HG02571 (cell line): Measurements from ENCODE around the gene ZNF672.

Experiments
- ATAC-seq: cut with Tn5 transposase; IDR thresholded peaks from one replicate; pipeline ENCODE4 v1.9.1; 2021; ENCODE audit warnings: mild to moderate bottlenecking, moderate library complexity; ENCODE audit not compliant: unreplicated experiment

ZNF672 gene

DNA sequence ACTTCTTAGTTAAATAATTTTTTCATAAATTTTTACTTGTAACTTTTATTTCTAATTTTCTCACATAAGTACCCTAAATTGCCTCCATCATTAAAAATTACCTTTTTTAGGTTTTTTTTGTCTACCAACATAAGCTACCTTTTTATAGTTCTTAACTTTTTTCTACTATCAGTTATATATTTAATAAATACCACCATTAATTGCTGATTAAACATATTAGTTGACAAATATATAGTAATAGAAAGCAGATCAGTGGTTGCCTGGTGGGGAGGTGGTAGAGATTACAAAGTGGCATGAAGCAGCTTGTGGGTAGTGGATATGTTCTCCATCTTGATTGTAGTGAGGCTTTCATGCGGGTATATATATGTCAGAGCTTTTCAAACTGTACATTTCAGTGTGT is 6.2 kb upstream of the ZNF672 start:
- ATAC-seq = no peak

- no peak for ATAC-seq
Observed at GRCh38 chr1:248834343-248834940, 3.6 kb upstream of the ZNF672 start.

- ATAC-seq = no peak
Observed at GRCh38 chr1:248837045-248837780, 811 bp upstream of the ZNF672 start.

GRCh38 chr1:248838357-248839167 is 538 bp downstream of the ZNF672 start:
- peak; percentile 65 for ATAC-seq

- ATAC-seq = no peak
Observed at GRCh38 chr1:248839168-248839555, 1.1 kb downstream of the ZNF672 start.

- no peak for ATAC-seq
Observed at GRCh38 chr1:248840946-248841345, 2.9 kb downstream of the ZNF672 start.

DNA sequence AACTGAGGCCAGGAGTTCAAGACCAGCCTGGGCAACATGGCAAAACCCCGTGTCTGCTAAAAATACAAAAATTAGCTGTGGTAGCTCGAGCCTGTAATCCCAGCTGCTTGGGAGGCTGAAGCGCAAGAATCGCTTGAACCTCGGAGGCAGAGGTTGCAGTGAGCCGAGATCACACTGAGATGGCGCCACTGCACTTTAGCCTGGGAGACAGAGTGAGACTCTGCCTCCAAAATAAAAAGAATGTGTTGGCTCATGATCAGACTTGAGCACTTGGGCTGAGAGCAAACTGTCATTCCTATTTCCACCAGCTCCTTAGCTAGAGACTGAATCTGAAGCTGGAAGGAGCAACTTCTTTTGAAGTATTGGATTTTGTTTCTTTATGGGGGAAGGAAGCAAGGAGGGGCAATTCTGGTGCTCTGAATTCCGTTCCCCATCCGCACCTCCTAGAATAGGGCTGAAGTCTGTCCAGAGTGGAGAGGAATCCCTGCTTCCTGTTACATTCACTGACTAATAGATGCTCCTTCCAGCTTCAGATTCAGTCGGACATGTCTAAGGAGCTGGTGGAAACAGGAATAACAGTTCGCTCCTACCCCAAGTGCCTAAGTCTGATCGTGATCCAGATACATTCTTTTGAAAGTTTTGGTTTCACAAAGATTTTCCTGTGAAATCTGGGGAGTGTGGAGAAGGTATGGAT is 3.8 kb downstream of the ZNF672 start:
- ATAC-seq = no peak

DNA sequence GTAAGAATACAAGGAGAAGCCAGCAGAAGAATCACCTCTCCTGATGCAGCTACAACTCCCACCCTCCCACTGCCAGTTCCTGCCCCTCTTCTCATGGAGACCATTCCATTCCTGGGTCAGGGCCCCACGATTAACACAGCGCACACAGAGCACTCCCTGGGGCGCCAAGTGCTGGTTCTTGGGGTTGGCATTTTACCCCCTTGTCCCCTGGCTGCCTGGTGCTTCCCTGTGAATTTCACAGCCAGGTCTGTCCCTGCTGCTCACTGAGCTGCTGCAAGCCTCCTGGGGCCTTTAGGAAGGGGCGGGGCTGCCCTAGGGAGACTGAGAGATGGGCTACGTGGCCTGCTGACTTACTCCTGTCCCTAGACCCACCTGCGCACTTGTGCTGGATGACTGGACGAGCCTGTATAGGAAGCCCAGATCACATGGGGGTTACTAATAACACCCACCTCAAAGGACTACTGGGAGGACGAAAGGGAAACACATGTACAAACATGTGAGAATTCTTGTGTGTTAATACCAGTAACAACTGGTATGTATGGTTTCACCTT is 4.8 kb downstream of the ZNF672 start:
- no peak for ATAC-seq

- no peak for ATAC-seq
Observed at GRCh38 chr1:248843687-248844086, 5.7 kb downstream of the ZNF672 start.

DNA sequence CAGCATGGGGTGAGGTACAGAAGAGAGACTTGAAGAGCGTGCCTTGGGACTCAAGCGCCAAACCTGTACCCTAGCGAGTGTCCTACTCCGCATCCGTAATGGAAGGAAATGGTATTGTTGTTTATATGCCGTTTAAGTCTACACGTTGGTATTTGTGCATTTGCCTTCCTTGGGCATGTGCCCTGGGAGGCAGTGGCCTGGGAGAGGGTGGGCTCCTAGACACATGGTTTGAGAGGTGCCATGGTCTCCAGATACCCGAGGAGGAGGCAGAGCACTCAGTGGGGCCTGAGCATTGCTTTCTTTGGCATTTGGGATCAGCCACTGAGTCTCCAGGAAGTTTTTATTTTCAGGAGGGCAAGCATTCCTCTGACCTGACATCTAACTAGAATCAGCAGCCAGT is 6.5 kb downstream of the ZNF672 start:
- ATAC-seq = no peak

DNA sequence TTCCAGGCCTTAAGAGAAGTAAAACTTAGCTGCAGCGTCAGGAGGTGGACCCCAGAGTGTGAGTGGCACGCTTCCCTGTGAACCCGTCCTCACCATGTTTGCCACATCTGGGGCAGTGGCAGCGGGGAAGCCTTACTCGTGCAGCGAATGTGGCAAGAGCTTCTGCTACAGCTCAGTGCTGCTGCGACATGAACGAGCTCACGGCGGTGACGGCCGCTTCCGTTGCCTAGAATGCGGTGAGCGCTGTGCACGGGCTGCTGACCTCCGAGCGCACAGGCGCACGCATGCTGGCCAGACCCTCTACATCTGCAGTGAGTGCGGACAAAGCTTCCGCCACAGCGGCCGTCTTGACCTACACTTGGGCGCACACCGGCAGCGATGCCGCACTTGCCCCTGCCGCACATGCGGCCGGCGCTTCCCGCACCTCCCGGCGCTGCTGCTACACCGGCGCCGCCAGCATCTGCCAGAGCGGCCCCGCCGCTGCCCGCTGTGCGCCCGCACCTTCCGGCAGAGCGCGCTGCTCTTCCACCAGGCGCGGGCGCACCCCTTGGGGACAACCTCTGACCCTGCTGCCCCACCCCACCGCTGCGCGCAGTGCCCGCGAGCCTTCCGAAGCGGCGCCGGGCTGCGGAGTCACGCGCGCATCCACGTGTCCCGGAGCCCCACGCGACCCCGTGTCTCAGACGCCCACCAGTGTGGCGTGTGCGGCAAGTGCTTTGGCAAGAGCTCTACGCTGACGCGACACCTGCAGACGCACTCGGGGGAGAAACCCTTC is 9.3 kb downstream of the ZNF672 start:
- ATAC-seq = no peak

DNA sequence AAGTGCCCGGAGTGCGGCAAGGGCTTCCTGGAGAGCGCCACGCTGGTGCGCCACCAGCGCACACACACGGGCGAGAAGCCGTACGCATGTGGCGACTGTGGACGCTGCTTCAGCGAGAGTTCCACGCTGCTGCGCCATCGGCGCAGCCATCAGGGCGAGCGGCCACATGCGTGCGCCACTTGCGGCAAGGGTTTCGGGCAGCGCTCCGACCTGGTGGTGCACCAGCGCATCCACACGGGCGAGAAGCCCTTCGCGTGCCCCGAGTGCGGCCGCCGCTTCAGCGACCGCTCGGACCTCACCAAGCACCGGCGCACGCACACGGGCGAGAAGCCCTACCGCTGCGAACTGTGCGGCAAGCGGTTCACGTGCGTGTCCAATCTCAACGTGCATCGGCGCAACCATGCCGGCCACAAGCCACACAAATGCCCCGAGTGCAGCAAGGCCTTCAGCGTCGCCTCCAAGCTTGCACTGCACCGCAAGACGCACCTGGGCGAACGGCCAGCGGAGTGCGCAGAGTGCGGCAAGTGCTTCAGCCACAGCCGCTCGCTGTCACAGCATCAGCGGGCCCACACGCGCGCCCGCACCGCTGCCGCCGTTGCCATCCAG is 10.0 kb downstream of the ZNF672 start:
- ATAC-seq = no peak

GRCh38 chr1:248848602-248849001 is 10.6 kb downstream of the ZNF672 start:
- ATAC-seq = no peak

GRCh38 chr1:248849152-248849551 is 11.1 kb downstream of the ZNF672 start:
- ATAC-seq = no peak

GRCh38 chr1:248849637-248850036 is 11.6 kb downstream of the ZNF672 start:
- no peak for ATAC-seq

DNA sequence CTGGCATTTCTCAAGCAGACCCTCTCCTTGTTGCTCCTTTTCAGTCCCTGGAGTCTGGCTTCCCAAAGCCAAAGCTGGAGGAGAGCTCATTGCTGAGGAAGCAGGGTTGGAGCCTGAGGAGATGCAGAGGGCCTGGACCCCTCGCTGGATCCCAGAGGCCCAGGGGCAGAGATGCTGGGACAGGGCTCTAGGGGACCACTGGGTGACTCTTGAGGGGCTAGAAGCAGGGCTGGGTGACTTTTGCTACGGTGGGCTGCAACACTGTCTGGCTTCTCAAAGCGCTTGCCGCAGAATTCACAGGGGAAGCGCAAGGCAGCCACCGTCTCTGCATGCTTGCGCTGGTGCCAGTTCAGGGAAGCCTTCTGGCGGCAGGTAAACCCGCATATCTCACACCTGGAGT is 12.1 kb downstream of the ZNF672 start:
- ATAC-seq = no peak

- no peak for ATAC-seq
Observed at GRCh38 chr1:248850536-248851251, 12.7 kb downstream of the ZNF672 start.

- no peak for ATAC-seq
Observed at GRCh38 chr1:248851390-248851789, 13.4 kb downstream of the ZNF672 start.
